Hepatocyte (in vitro differentiated cells): ENCODE results near the gene CDRT15.

ENCODE experiments used
- CTCF ChIP-seq: fragments of 200-600 bp; sonication (generic); IDR thresholded peaks from 2 replicates; pipeline ENCODE4 v1.5.1; 2016; ENCODE audit warnings: antibody characterized with exemption, mild to moderate bottlenecking; ENCODE audit not compliant: poor library complexity
- EZH2 ChIP-seq: fragments of 200-600 bp; sonication (generic); IDR thresholded peaks from 2 replicates; pipeline ENCODE4 v1.6.1; 2016; ENCODE audit warnings: antibody characterized with exemption, mild to moderate bottlenecking, borderline replicate concordance

GRCh38 chr17:14204546-14204945 lies 32.1 kb downstream of the CDRT15 start:
- no peak for TF ChIP-seq CTCF
- TF ChIP-seq EZH2, result no peak
